PFSK-1 (cell line): ENCODE measurements around the gene SLC22A23.

Experiments used
- POLR2AphosphoS5 ChIP-seq: IDR thresholded peaks from 2 replicates; pipeline ENCODE4 v1.6.1; 2012; ENCODE audit warnings: low read depth, mild to moderate bottlenecking, control low read depth, low read length, moderate library complexity
- SIN3A ChIP-seq: IDR thresholded peaks from 2 replicates; pipeline ENCODE4 v1.6.1; 2012; ENCODE audit warnings: mild to moderate bottlenecking, low read length, moderate library complexity, borderline replicate concordance; ENCODE audit not compliant: insufficient read depth
- TF ChIP-seq, protein P1 (sequence below), 2 experiments: IDR thresholded peaks; 2 replicates each; pipeline versions ENCODE4 v1.6.1 to v1.8.0; 2011 to 2012; ENCODE audit warnings: low read depth in 2 of 2, low read length in 2 of 2, control low read depth in 1 of 2, inconsistent platforms in 1 of 2, mild to moderate bottlenecking in 1 of 2, moderate library complexity in 1 of 2; ENCODE audit not compliant: insufficient read depth in 1 of 2

- no peak for TF ChIP-seq POLR2AphosphoS5
- TF ChIP-seq, protein P1, sequence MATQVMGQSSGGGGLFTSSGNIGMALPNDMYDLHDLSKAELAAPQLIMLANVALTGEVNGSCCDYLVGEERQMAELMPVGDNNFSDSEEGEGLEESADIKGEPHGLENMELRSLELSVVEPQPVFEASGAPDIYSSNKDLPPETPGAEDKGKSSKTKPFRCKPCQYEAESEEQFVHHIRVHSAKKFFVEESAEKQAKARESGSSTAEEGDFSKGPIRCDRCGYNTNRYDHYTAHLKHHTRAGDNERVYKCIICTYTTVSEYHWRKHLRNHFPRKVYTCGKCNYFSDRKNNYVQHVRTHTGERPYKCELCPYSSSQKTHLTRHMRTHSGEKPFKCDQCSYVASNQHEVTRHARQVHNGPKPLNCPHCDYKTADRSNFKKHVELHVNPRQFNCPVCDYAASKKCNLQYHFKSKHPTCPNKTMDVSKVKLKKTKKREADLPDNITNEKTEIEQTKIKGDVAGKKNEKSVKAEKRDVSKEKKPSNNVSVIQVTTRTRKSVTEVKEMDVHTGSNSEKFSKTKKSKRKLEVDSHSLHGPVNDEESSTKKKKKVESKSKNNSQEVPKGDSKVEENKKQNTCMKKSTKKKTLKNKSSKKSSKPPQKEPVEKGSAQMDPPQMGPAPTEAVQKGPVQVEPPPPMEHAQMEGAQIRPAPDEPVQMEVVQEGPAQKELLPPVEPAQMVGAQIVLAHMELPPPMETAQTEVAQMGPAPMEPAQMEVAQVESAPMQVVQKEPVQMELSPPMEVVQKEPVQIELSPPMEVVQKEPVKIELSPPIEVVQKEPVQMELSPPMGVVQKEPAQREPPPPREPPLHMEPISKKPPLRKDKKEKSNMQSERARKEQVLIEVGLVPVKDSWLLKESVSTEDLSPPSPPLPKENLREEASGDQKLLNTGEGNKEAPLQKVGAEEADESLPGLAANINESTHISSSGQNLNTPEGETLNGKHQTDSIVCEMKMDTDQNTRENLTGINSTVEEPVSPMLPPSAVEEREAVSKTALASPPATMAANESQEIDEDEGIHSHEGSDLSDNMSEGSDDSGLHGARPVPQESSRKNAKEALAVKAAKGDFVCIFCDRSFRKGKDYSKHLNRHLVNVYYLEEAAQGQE (IDR thresholded peaks at IDR 0.05; ENCODE audit: insufficient read depth in 1 of 2, low read depth in 2 of 2, low read length in 2 of 2), result no peak
- TF ChIP-seq SIN3A, result no peak
These were observed 26.8 kb upstream of the SLC22A23 start for GRCh38 chr6:3483675-3484074.
